Brain pericyte (primary cell): Measurements from ENCODE around the gene GALNT14.
"Not testable (repeated sequence)": the region's sequence is repeated elsewhere in the genome, so short reads cannot be mapped to it uniquely, and the experiment has no call there.

Experiments
- DNase-seq: peaks from one replicate; pipeline ENCODE4 v3.0.0-alpha.2; 2012; ENCODE audit warnings: low read depth, low spot score

Gene GALNT14

GRCh38 chr2:31138037-31138962 lies at the start of gene GALNT14:
GALNT14 (minus strand) TSS chr2:31138440; CDS start chr2:31138086, 354 bp downstream.
- DNase-seq: no peak

GRCh38 chr2:31187166-31187565 lies 48.9 kb upstream of the GALNT14 start:
- DNase-seq: no peak

- DNase-seq: not testable (repeated sequence)
These were observed 45.7 kb upstream of the GALNT14 start for GRCh38 chr2:31183973-31184372.

GRCh38 chr2:31176742-31177141 lies 38.5 kb upstream of the GALNT14 start:
- no peak for DNase-seq

- no peak for DNase-seq
These were observed 32.9 kb upstream of the GALNT14 start for GRCh38 chr2:31171142-31171541.

- no peak for DNase-seq
These were observed 31.9 kb upstream of the GALNT14 start for GRCh38 chr2:31170071-31170698.

GRCh38 chr2:31168291-31168690 lies 30.1 kb upstream of the GALNT14 start:
- no peak for DNase-seq

- no peak for DNase-seq
These were observed 28.7 kb upstream of the GALNT14 start for GRCh38 chr2:31166925-31167324.

GRCh38 chr2:31163011-31163539 lies 24.8 kb upstream of the GALNT14 start:
- DNase-seq: no peak

GRCh38 chr2:31161637-31162036 lies 23.4 kb upstream of the GALNT14 start:
- no peak for DNase-seq

- no peak for DNase-seq
These were observed 13.3 kb upstream of the GALNT14 start for GRCh38 chr2:31151501-31151900.

- DNase-seq: no peak
These were observed 12.0 kb upstream of the GALNT14 start for GRCh38 chr2:31150120-31150670.

GRCh38 chr2:31148514-31148913 lies 10.3 kb upstream of the GALNT14 start:
- DNase-seq: no peak

GRCh38 chr2:31147645-31148044 lies 9.4 kb upstream of the GALNT14 start:
- no peak for DNase-seq

GRCh38 chr2:31142110-31142509 lies 3.9 kb upstream of the GALNT14 start:
- no peak for DNase-seq

- DNase-seq: no peak
These were observed 3.3 kb upstream of the GALNT14 start for GRCh38 chr2:31141443-31142085.

GRCh38 chr2:31140151-31140550 lies 1.9 kb upstream of the GALNT14 start:
- DNase-seq: no peak

- DNase-seq: no peak
These were observed 1.4 kb upstream of the GALNT14 start for GRCh38 chr2:31139671-31140070.

GRCh38 chr2:31137211-31138036 lies 816 bp downstream of the GALNT14 start:
- DNase-seq: no peak

GRCh38 chr2:31136732-31137131 lies 1.5 kb downstream of the GALNT14 start:
- no peak for DNase-seq

GRCh38 chr2:31136000-31136399 lies 2.2 kb downstream of the GALNT14 start:
- DNase-seq: no peak
